Measurements from ENCODE around the gene NOL9.

DNA sequence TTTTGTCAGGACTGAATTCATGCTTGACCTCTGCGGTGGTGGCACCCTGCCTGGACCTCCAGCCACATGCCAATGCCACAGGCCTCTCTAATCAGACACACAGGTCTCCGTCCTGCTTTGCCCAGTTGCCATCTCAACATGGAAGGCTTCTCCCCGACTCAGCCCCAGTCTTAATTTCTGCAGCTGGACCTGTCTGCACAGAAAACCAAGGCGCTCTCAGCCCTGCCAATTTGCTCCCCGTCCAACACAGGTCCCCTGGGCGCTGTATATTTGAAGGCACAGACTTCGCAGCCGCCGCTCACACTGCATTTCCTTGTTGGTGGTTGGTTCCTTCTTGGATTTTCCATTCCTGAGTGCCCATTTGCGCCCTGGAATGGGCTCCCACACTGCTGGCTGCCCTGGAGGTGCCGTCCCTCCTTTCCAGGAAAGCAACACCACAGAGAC is 34.8 kb downstream of the NOL9 start:
- TF ChIP-seq, protein P1, sequence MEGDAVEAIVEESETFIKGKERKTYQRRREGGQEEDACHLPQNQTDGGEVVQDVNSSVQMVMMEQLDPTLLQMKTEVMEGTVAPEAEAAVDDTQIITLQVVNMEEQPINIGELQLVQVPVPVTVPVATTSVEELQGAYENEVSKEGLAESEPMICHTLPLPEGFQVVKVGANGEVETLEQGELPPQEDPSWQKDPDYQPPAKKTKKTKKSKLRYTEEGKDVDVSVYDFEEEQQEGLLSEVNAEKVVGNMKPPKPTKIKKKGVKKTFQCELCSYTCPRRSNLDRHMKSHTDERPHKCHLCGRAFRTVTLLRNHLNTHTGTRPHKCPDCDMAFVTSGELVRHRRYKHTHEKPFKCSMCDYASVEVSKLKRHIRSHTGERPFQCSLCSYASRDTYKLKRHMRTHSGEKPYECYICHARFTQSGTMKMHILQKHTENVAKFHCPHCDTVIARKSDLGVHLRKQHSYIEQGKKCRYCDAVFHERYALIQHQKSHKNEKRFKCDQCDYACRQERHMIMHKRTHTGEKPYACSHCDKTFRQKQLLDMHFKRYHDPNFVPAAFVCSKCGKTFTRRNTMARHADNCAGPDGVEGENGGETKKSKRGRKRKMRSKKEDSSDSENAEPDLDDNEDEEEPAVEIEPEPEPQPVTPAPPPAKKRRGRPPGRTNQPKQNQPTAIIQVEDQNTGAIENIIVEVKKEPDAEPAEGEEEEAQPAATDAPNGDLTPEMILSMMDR (IDR thresholded peaks at IDR 0.05): no peak
- TF ChIP-seq POLR2AphosphoS5 (IDR thresholded peaks at IDR 0.05; ENCODE audit: insufficient read depth in 1 of 2, low read depth in 1 of 2): no peak

All from vagina (tissue), 2 donors.